ENCODE data around the gene ITSN2.

- no peak for TF ChIP-seq CTCF (IDR thresholded peaks at IDR 0.05)
- no peak for TF ChIP-seq MAX (CRISPR knock-in tag; IDR thresholded peaks at IDR 0.05)
- no peak for TF ChIP-seq NFE2L1 (CRISPR knock-in tag; IDR thresholded peaks at IDR 0.05)
- no peak for TF ChIP-seq JUN (CRISPR knock-in tag; IDR thresholded peaks at IDR 0.05)
- no peak for TF ChIP-seq TCF7 (CRISPR knock-in tag; IDR thresholded peaks at IDR 0.05; ENCODE audit: low read depth)
- TF ChIP-seq NR3C1 (CRISPR knock-in tag; conservative IDR thresholded peaks at IDR 0.05; ENCODE audit: low read depth): no peak
- TF ChIP-seq IRF2 (CRISPR knock-in tag; IDR thresholded peaks at IDR 0.05; ENCODE audit: borderline replicate concordance, low read depth): no peak
- TF ChIP-seq CREB1 (CRISPR knock-in tag; IDR thresholded peaks at IDR 0.05): no peak
- no peak for TF ChIP-seq ZNF232 (CRISPR knock-in tag; IDR thresholded peaks at IDR 0.05)
- no peak for TF ChIP-seq FOXK1 (CRISPR knock-in tag; IDR thresholded peaks at IDR 0.05)
- no peak for TF ChIP-seq ZMAT4 (CRISPR knock-in tag; IDR thresholded peaks at IDR 0.05)
- TF ChIP-seq ESRRA (CRISPR knock-in tag; IDR thresholded peaks at IDR 0.05; ENCODE audit: borderline replicate concordance): no peak
Observed at GRCh38 chr2:24237313-24237712, 123.0 kb downstream of the ITSN2 start.

Data from WTC11 (cell line).